Measurements from ENCODE around the gene ACSL1. TPM values are rescaled to one million over a fixed set of nuclear protein-coding genes. Genes with fewer than 3 reads are reported as not detected.

Gene ACSL1
- polyA plus RNA-seq, 1 donor (not counting 4 experiments of a cell fraction or from before 2014, with no cell fraction given): 60.6 TPM

DNA sequence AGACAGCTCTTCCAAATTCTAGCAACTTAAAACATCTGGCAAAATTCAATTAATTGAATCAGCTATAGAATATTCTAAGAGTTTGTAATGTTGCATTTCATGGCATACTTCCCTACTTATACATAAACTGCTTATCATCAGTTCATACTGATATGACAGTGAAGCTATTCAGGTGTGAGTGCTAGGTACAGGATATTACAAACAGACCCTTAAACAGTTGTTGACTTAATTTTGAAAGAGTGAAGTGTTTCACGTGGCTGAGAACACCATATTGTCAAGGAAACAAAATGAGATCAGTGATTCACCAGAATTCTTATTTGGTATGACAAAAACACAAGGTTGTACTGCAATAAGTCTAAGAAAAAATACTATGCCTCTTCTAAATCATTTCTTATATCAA, 119.3 kb downstream of the ACSL1 start:
- TF ChIP-seq, protein P1, sequence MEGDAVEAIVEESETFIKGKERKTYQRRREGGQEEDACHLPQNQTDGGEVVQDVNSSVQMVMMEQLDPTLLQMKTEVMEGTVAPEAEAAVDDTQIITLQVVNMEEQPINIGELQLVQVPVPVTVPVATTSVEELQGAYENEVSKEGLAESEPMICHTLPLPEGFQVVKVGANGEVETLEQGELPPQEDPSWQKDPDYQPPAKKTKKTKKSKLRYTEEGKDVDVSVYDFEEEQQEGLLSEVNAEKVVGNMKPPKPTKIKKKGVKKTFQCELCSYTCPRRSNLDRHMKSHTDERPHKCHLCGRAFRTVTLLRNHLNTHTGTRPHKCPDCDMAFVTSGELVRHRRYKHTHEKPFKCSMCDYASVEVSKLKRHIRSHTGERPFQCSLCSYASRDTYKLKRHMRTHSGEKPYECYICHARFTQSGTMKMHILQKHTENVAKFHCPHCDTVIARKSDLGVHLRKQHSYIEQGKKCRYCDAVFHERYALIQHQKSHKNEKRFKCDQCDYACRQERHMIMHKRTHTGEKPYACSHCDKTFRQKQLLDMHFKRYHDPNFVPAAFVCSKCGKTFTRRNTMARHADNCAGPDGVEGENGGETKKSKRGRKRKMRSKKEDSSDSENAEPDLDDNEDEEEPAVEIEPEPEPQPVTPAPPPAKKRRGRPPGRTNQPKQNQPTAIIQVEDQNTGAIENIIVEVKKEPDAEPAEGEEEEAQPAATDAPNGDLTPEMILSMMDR (optimal IDR thresholded peaks at IDR 0.05 in 1 of 3, IDR thresholded peaks at IDR 0.05 in 1 of 3, conservative IDR thresholded peaks at IDR 0.05 in 1 of 3; ENCODE audit: extremely low read depth in 1 of 3, insufficient read depth in 2 of 3, low read length in 3 of 3): no peak
- TF ChIP-seq EZH2 (IDR thresholded peaks at IDR 0.05; ENCODE audit: low read length): no peak
- no peak overlapping the region for H3K9ac ChIP-seq (ENCODE audit: control insufficient read depth, extremely low read depth, insufficient read depth, low read length)
- H3K9me1 ChIP-seq (ENCODE audit: control insufficient read depth, extremely low read depth, insufficient read depth, low read length): no peaks in the 10 kb centered on the region
- H3K27ac ChIP-seq (ENCODE audit: control insufficient read depth, insufficient read depth, low read length): no peak overlapping the region
- H3K4me3 ChIP-seq (ENCODE audit: control insufficient read depth in 2 of 3, extremely low read depth in 1 of 3, insufficient read depth in 2 of 3, low read depth in 1 of 3, low read length in 3 of 3): no peak overlapping the region
- no peaks in the 10 kb centered on the region for H3K9me3 ChIP-seq (ENCODE audit: control insufficient read depth, low read depth, low read length)
- FAIRE-seq (no peak), DNase-seq (ENCODE audit: low read depth, low spot score) (no peak)
- no peaks in the 10 kb centered on the region for H4K20me1 ChIP-seq (ENCODE audit: control insufficient read depth, extremely low read depth, insufficient read depth, low read length)
- peaks cover 2 to 5% of the 10 kb centered on the region in 2 experiments for H3K36me3 ChIP-seq (ENCODE audit: control insufficient read depth in 2 of 2, extremely low read depth in 1 of 2, insufficient read depth in 2 of 2, low read length in 2 of 2)
- no peaks in the 10 kb centered on the region for H3K79me2 ChIP-seq (ENCODE audit: control insufficient read depth, insufficient read depth, low read length)
- H3K27me3 ChIP-seq (ENCODE audit: control insufficient read depth, extremely low read depth, insufficient read depth, low read length): no peaks in the 10 kb centered on the region
- no peaks in the 10 kb centered on the region for H3K4me1 ChIP-seq (ENCODE audit: control insufficient read depth, extremely low read depth, insufficient read depth, low read length)
- H3K4me2 ChIP-seq (ENCODE audit: control insufficient read depth, extremely low read depth, insufficient read depth, low read depth, low read length): no peak overlapping the region
- dilution Hi-C loops (cut with MboI; ENCODE audit: extremely low pct_ligation_motif_present, low sequenced_read_pairs): no loop called here
- no peak overlapping the region for H2AFZ ChIP-seq (ENCODE audit: control insufficient read depth, low read length)

DNA sequence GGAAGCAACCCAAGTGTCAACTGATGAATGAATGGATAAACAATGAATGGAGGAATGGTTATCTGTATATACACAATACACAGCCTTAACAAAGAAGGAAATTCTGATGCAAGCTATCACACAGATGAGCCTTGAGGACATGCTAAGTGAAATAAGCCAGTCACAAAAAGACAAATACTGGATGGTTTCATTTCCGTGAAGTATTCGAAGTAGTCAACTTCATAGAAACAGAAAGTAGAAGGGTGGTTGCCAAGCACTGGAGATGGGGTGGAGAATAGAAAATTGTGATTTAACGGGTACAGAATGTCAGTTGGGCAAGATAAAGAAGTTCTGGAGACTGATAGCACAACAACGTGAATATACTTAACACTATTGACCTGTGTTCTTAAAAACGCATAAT, 120.1 kb downstream of the ACSL1 start:
- Histone ChIP-seq H3K9me3 (ENCODE audit: control insufficient read depth, low read depth, low read length) (no peaks in the 10 kb centered on the region), H3K4me1 (ENCODE audit: control insufficient read depth, extremely low read depth, insufficient read depth, low read length) (no peaks in the 10 kb centered on the region), H3K4me3 (ENCODE audit: control insufficient read depth in 2 of 3, extremely low read depth in 1 of 3, insufficient read depth in 2 of 3, low read depth in 1 of 3, low read length in 3 of 3) (no peak overlapping the region), H3K9ac (ENCODE audit: control insufficient read depth, extremely low read depth, insufficient read depth, low read length) (no peak overlapping the region), H4K20me1 (ENCODE audit: control insufficient read depth, extremely low read depth, insufficient read depth, low read length) (no peaks in the 10 kb centered on the region), H3K79me2 (ENCODE audit: control insufficient read depth, insufficient read depth, low read length) (no peaks in the 10 kb centered on the region), H3K4me2 (ENCODE audit: control insufficient read depth, extremely low read depth, insufficient read depth, low read depth, low read length) (no peak overlapping the region), H3K27ac (ENCODE audit: control insufficient read depth, insufficient read depth, low read length) (no peak overlapping the region), H3K36me3 (ENCODE audit: control insufficient read depth in 2 of 2, extremely low read depth in 1 of 2, insufficient read depth in 2 of 2, low read length in 2 of 2) (peaks cover 2 to 5% of the 10 kb centered on the region in 2 experiments), H3K9me1 (ENCODE audit: control insufficient read depth, extremely low read depth, insufficient read depth, low read length) (no peaks in the 10 kb centered on the region), H3K27me3 (ENCODE audit: control insufficient read depth, extremely low read depth, insufficient read depth, low read length) (no peaks in the 10 kb centered on the region), H2AFZ (ENCODE audit: control insufficient read depth, low read length) (no peak overlapping the region)
- dilution Hi-C loops (cut with MboI; ENCODE audit: extremely low pct_ligation_motif_present, low sequenced_read_pairs): no loop called here
- TF ChIP-seq EZH2 (IDR thresholded peaks at IDR 0.05; ENCODE audit: low read length): no peak
- TF ChIP-seq, protein P1 (optimal IDR thresholded peaks at IDR 0.05 in 1 of 3, IDR thresholded peaks at IDR 0.05 in 1 of 3, conservative IDR thresholded peaks at IDR 0.05 in 1 of 3; ENCODE audit: extremely low read depth in 1 of 3, insufficient read depth in 2 of 3, low read length in 3 of 3): no peak
- FAIRE-seq: no peak
- DNase-seq (ENCODE audit: low read depth, low spot score): no peak

Small RNAs within 50 kb of the gene (small RNA-seq; reads per million reads assigned to genes)
- 0 reads per million in 3 experiments for gene MIR3945 (ENCODE audit: insufficient read length in 3 of 3, low read depth in 3 of 3, low replicate concordance in 1 of 3)

Other genes starting within 250 kb of the ACSL1 start
- gene CASP3, start 176.5 kb downstream of the ACSL1 start, polyA plus RNA-seq: 30.4 to 51.1 TPM (median 36.1 TPM) in 3 replicates
- gene PRIMPOL, start 176.2 kb downstream of the ACSL1 start, polyA plus RNA-seq: 9.1 to 22.8 TPM (median 11.2 TPM) in 3 replicates
- 3.3 to 12.5 TPM (median 7.9 TPM) in 3 replicates for gene CENPU, start 91.9 kb downstream of the ACSL1 start, polyA plus RNA-seq
- not detected in 3 replicates for gene HELT, start 192.5 kb upstream of the ACSL1 start, polyA plus RNA-seq

All from keratinocyte (primary cell).